Calu3 (cell line): ENCODE data around the gene CCL2. TPM values are rescaled to one million over a fixed set of nuclear protein-coding genes. Genes with fewer than 3 reads are reported as not detected.

Experiments used
- BruUV-seq: library from RNA; stranded (reverse); fragments of 400-500 nt; replicated peaks from 2 replicates; lab custom pipeline; 2021; lab: Mats Ljungman, UMichigan
- CTCF ChIA-PET: fragments of 300-600 bp; sonication (Branson Sonifier 250); formaldehyde crosslinking; loops from one replicate; lab custom pipeline; 2022; ENCODE audit warnings: antibody characterized with exemption; lab: Charles Lee
- DNase-seq: peaks from one replicate; pipeline ENCODE4 v3.0.0; 2022
- H3K27ac Mint-ChIP-seq: one replicate; pipeline ENCODE4 v1.8.0; 2022; ENCODE audit warnings: mixed read lengths; ENCODE audit not compliant: unreplicated experiment
- H3K27me3 Mint-ChIP-seq: one replicate; pipeline ENCODE4 v1.8.0; 2022; ENCODE audit warnings: mixed read lengths; ENCODE audit not compliant: unreplicated experiment
- H3K36me3 Mint-ChIP-seq: one replicate; pipeline ENCODE4 v1.8.0; 2022; ENCODE audit warnings: mild to moderate bottlenecking, moderate library complexity, mixed read lengths; ENCODE audit not compliant: insufficient read depth, unreplicated experiment
- H3K4me1 Mint-ChIP-seq: one replicate; pipeline ENCODE4 v1.8.0; 2022; ENCODE audit warnings: mild to moderate bottlenecking, low read depth, mixed read lengths; ENCODE audit not compliant: unreplicated experiment
- H3K4me3 Mint-ChIP-seq: one replicate; pipeline ENCODE4 v1.8.0; 2022; ENCODE audit warnings: mild to moderate bottlenecking, low read depth, moderate library complexity, mixed read lengths; ENCODE audit not compliant: unreplicated experiment
- H3K9me3 Mint-ChIP-seq: one replicate; pipeline ENCODE4 v1.8.0; 2022; ENCODE audit warnings: low read depth, mixed read lengths; ENCODE audit not compliant: unreplicated experiment
- intact Hi-C: fragments of 100-400 bp; cut with micrococcal nuclease; formaldehyde crosslinking; loops from one replicate; pipeline ENCODE4 v1.10.0; 2022; ENCODE audit not compliant: unreplicated experiment
- total RNA-seq: library from RNA; stranded (reverse); gene quantifications from 2 replicates; pipeline ENCODE4 v1.2.3, GENCODE V29; 2022
- TF ChIP-seq, protein P1 (sequence below): fragments of 200-600 bp; IDR thresholded peaks from one replicate; pipeline ENCODE4 v1.8.0; 2022; ENCODE audit warnings: antibody characterized with exemption; ENCODE audit not compliant: unreplicated experiment

Gene CCL2
- total RNA-seq, 1 experiment from 2014 or later, result 6.0 TPM

DNA sequence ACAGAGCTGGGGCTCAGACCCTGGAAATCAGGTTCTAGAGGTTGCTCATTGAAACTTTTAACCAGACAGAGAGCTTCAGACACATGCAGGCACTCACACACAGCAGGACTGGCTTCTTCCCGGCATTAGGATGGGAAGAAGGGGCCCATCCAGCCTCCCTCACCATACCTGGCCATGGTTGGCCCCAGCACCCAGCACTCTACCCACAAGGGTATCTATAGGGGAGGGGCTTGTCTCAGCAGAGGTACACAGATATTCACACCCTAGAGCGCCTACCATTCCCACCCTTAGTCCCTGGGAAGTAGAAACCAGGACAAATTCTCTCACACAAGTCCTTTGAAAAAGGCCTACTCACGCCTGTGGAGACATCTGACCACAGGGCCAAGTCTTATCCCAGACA, 20.5 kb upstream of the CCL2 start:
- no peak overlapping the region for H3K27ac Mint-ChIP-seq
- BruUV-seq, result no TSS peak
- H3K36me3 Mint-ChIP-seq, result no peaks in the 10 kb centered on the region
- H3K27me3 Mint-ChIP-seq, result peaks cover 13% of the 10 kb centered on the region
- CTCF ChIA-PET, result no interaction called here
- no peak for DNase-seq
- intact Hi-C loops, result no loop called here
- TF ChIP-seq, protein P1, sequence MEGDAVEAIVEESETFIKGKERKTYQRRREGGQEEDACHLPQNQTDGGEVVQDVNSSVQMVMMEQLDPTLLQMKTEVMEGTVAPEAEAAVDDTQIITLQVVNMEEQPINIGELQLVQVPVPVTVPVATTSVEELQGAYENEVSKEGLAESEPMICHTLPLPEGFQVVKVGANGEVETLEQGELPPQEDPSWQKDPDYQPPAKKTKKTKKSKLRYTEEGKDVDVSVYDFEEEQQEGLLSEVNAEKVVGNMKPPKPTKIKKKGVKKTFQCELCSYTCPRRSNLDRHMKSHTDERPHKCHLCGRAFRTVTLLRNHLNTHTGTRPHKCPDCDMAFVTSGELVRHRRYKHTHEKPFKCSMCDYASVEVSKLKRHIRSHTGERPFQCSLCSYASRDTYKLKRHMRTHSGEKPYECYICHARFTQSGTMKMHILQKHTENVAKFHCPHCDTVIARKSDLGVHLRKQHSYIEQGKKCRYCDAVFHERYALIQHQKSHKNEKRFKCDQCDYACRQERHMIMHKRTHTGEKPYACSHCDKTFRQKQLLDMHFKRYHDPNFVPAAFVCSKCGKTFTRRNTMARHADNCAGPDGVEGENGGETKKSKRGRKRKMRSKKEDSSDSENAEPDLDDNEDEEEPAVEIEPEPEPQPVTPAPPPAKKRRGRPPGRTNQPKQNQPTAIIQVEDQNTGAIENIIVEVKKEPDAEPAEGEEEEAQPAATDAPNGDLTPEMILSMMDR, result no peak
- no peaks in the 10 kb centered on the region for H3K9me3 Mint-ChIP-seq
- no peaks in the 10 kb centered on the region for H3K4me1 Mint-ChIP-seq
- H3K4me3 Mint-ChIP-seq, result no peak overlapping the region

DNA sequence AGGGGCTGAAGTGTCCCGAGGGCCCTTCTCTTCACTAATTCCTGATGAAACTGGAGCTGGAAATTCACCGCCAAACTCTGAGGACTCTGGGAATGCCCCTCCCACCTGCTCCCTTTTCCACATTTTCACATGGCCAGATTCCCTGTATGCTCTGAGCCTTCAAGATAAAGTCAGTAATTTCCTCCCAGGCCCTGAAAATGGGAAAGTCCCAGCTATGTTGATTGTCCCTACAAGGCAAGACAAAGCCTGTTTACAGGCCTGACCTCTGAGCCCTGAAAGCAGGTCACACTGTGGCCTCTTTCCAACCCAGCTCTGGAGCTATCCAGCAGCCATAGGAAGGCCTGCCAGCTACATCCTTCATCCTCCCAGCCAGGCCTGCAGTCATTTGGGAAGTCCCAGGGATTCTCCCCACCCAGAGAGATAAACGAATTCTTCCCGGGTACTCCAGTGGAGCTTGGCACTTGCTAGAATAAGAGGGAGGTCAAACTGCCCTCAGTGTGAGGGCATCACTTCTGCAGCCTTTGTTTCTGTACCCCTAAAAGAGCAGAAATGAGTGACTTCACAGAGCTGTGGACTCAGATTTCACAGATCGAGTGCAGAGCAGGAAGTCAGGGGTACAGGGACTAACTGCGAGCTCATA, 19.6 kb upstream of the CCL2 start:
- intact Hi-C loops, result no loop called here
- CTCF ChIA-PET, result no interaction called here
- no peaks in the 10 kb centered on the region for H3K36me3 Mint-ChIP-seq
- BruUV-seq, result no TSS peak
- H3K9me3 Mint-ChIP-seq, result no peaks in the 10 kb centered on the region
- H3K4me1 Mint-ChIP-seq, result no peaks in the 10 kb centered on the region
- no peak overlapping the region for H3K27ac Mint-ChIP-seq
- peaks cover 22% of the 10 kb centered on the region for H3K27me3 Mint-ChIP-seq
- TF ChIP-seq, protein P1, result no peak
- no peak for DNase-seq
- H3K4me3 Mint-ChIP-seq, result no peak overlapping the region

DNA sequence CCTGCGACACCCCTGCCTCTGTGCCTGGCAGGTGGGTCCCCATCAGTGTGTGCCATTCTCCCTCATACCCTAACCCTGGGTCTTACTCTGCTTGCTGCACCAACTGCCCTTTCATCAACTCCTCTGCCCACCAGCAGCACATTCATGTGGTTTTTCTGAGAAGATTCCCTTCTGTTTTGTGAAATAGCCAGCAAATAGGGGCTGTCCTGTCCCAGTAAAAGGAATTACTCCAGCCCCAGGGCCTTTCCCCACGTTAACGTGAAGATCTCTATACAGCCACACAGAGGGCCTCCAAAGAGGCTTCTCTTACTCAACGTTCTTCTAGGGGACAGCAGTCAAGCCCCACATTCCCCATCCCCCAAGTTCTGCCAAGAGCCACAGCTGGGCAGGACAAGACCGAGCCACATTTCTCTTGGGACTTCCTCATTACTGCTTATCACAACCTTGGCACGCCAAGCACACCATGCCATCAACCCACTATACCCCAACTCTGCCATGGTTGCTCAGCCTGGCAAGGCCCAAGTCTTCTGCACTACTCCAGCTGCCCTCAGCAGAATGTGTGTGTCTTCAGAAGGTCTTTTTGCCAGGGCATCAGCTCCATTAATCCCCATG, 18.7 kb upstream of the CCL2 start:
- CTCF ChIA-PET, result no interaction called here
- intact Hi-C loops, result no loop called here
- BruUV-seq, result no TSS peak

DNA sequence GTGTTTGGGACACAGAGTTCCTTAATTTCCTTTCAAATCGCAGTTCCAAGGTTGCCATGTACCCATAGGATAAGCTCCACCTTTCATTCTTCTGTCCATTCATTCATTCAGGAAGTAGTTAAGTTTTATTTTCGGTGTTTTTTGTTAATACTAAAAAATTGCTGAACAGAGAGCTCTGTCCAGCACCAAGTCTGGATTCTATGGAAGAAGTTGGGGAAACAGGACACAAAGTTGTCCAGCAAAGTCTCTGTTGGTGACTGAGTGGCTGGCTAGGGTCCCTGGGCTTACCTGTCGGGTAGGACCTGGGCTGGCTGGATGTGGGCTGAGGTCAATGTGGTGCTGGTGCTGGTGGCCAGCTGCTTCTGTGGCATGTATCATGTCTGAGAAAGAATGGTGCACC, 17.6 kb upstream of the CCL2 start:
- H3K27me3 Mint-ChIP-seq, result peaks cover 26% of the 10 kb centered on the region
- TF ChIP-seq, protein P1, result no peak
- no TSS peak for BruUV-seq

More for the DNA sequence above, 18.7 kb upstream of the CCL2 start:
- TF ChIP-seq, protein P1, result no peak
- Mint-ChIP-seq H3K4me3 (no peak overlapping the region), H3K27ac (no peak overlapping the region), H3K36me3 (no peaks in the 10 kb centered on the region), H3K9me3 (no peaks in the 10 kb centered on the region), H3K27me3 (peaks cover 26% of the 10 kb centered on the region), H3K4me1 (no peaks in the 10 kb centered on the region)
- DNase-seq, result no peak

More for the DNA sequence above, 17.6 kb upstream of the CCL2 start:
- H3K36me3 Mint-ChIP-seq, result no peaks in the 10 kb centered on the region
- intact Hi-C loops, result no loop called here
- H3K9me3 Mint-ChIP-seq, result no peaks in the 10 kb centered on the region
- H3K27ac Mint-ChIP-seq, result no peak overlapping the region
- CTCF ChIA-PET, result no interaction called here
- H3K4me1 Mint-ChIP-seq, result no peaks in the 10 kb centered on the region
- no peak overlapping the region for H3K4me3 Mint-ChIP-seq
- DNase-seq, result no peak
